HG02588 (cell line): Measurements from ENCODE around the gene ANP32E.
A peak's percentile ranks its signal among the peaks of the same experiment; 100 is the strongest.
"Not testable (repeated sequence)": the region's sequence is repeated elsewhere in the genome, so short reads cannot be mapped to it uniquely, and the experiment has no call there.

Experiments
- ATAC-seq: cut with Tn5 transposase; IDR thresholded peaks from one replicate; pipeline ENCODE4 v1.9.1; 2021; ENCODE audit warnings: mild to moderate bottlenecking, moderate library complexity; ENCODE audit not compliant: unreplicated experiment

The ANP32E gene

DNA sequence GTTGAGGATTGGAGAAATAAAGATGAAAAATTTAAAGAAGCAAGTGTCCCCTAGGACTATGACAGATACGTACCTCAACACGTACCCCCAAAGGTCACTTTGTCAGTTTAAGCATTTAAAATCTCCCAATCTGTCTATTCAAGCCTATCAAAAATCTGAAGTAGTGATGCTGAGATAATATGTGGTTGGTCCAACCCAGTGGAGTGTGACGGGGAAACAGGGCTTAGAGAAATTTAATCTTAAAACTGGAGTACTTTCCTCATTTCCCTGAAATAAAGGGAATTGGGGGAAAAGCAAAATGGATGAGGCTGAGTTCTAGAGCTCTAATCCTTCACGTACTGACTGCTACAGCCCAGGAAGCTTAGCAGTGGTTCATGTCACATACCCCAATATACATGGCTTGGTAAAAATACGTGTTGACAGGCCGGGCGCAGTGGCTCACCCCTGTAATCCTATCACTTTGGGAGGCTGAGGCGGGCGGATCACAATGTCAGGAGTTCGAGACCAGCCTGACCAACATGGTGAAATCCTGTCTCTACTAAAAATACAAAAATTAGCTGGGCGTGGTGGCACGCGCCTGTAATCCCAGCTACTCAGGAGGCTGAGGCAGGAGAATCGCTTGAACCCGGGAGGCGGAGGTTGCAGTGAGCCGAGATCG lies 21.7 kb downstream of the ANP32E start:
- not testable (repeated sequence) for ATAC-seq

DNA sequence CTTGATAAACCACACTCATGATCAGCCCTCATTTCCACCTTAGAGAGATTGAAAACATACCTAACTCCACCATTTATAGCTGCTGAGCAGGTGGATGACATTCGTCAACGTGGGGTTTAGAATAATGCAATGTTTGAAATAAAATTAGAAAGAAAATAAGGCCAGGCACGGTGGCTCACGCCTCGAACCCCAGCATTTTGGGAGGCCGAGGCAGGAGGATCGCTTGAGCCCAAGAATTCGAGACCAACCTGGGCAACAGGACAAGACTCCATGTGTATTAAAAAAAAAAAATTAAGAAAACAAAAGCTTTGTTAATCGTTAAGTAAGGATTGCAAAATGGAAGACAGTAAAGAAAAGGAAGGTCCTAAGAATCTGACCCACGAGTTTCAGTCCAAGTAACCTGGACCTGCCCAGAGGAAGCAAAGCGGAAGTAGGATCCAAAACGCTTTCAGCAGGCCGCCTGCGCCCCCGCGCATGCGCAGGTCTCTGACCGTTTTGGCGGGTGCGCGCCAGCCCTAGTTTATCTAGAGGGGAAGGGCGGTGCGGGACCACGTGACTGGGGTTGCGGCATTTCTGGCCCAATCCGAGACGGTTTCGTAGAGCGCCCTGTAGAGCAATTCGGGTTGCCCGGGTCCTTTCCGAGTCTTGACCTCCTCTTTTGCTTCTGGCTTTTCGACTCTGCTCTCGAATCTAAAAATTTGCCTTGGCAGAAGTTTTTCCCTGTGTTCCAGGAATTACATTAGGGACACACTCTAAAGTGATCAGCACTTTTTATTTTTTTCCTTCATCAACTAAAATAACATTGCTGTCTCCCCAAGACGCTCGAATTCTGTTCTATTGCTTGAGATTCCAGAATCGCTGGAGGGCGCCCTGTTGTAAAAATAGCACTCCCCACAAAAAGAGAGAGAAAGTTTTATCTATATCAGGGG lies 22.5 kb downstream of the ANP32E start:
- ATAC-seq: peak; percentile 89

DNA sequence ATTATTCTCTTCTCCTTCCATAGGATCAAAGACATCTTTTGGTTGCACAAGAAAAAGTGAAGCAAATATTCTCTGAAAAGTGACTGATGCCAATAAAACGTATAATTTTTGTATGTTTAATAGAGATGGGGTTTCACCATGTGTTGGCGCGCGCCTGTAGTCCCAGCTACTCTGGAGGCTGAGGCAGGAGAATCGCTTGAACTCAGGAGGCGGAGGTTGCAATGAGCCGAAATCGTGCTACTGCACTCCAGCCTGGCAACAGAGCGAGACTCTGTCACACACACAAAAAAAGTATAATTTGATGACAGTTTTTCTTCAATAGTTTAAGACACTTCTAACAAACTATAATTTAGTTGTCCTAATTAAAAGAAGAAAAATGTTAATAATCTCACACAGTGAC lies 23.8 kb downstream of the ANP32E start:
- ATAC-seq: no peak

DNA sequence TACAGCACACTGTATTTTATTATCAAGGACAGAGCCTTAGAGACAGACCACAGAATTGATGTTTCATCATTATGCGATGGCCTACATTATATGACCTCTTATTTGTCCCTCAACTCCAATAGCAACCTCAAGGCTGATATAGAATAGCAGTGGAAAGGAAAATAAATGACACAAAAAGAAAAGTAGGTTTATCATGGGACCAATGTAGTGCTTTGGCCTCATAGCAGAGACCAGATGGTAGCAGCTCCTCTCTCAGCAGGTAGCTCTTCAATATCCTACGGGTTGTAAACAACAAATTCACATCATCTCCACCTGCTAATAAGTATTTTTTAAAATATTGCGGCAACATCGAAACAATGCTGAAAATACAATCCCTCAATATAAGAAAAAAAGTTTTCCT lies 25.2 kb downstream of the ANP32E start:
- no peak for ATAC-seq

DNA sequence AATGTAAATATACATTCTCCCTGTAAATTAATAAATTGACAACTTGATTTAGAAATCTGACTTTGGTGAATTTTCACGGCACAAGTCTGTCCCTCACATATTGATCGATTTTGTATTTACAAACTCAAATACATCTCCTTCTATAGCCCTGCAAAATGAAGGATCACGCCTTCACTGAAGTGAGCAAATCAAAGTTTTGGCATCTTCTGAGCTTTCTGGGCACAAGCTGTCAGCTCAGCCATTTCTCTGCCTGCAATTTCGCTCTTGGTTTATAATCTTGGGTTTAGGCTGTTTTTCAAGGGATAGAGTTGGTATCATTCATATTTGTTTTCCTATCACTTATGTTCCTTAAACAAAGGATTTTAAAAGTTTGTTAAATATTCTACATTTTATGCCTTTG lies 25.8 kb downstream of the ANP32E start:
- ATAC-seq: no peak

DNA sequence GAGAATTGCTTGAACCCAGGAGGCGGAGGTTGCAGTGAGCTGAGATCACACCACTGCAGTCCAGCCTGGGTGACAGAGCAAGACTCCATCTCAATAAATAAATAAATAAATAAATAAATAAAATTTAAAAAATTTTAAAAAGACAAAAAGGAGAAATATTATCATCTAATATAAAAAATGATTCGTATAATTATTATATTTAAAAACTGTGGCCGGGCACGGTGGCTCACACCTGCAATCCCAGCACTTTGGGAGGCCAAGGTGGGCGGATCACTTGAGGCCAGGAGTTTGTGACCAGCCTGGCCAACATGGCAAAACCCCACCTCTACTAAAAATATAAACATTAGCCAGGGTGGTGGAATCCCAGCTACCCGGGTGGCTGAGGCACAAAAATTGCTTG lies 27.5 kb downstream of the ANP32E start:
- not testable (repeated sequence) for ATAC-seq

DNA sequence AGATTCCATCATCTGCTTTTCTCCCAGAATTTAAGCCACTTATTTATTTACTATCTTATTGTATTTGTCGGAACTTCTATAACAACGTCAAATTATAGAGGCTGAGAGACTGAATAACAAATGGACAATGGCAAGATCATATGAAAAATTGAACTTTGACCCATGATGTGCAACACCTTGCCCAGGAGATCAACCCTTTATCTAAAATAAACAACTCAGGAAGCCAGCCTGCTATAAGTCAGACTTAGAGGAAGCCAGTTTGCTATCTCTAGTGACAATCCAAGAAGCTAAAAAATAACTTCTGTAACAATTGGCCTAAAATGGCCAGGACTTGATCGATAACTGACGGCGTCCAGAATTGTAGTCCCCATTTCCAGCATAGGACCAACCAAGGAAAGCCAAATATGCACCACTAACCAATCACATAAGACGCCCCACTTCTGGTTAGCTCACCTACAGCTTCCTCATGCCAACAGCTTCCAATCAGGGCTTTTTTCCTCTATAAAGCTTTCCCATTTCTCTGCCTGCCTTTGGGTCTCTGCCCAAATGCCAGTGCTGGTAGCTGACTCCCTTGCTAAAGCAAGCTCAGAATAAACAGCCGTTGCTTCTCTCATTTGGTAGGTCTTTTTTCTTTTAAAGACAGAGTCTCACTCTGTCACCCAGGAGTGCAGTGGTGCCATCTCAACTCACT lies 28.5 kb downstream of the ANP32E start:
- no peak for ATAC-seq

DNA sequence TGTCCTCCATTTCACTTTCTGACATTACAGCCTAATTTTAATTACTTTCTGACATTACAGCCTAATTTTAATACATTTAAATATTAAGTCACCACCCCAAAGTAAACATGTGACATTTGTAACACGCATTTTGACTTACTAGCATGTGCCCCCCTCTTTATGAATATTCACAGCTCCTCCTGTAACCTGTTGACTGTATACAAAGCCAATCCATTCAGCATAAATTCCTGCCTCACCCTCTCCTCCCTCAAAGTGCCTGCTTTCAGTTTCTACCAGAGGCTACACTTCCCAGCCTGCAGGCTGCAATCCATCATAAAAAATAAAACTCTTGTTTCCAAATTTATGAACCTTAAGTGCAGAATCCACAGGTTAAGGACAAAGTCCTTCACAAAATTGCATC lies 39.5 kb downstream of the ANP32E start:
- ATAC-seq: no peak

DNA sequence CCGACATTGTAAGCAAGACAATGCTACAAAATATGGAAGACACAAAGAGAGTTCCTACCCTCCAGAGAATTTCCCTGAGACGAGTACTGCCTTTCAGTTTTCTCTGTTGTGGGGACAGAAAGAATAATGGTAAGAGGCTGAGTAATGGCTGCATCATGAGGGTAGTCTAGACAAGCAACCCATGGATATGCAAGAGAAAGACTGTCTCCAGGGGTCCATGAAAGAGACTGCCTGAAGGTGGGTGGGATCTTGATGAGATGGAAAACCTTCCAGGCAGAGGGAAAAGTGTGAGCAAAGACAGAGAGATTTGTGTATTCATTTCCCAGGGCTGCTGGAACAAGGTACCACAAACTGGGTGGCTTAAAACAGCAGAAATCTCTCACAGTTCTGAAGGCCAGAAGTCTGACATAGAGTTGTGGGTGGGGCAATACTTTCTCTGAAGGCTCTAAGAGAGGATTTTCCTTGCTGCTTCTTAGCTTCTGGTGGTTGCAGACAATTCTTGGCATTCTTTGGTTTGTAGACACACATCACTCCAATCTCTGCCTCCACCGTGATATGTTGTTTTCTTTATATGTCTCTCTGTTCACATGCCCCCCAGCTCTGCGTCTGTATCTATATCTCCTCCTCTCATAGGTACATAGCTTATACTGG lies 41.4 kb downstream of the ANP32E start:
- ATAC-seq: no peak

DNA sequence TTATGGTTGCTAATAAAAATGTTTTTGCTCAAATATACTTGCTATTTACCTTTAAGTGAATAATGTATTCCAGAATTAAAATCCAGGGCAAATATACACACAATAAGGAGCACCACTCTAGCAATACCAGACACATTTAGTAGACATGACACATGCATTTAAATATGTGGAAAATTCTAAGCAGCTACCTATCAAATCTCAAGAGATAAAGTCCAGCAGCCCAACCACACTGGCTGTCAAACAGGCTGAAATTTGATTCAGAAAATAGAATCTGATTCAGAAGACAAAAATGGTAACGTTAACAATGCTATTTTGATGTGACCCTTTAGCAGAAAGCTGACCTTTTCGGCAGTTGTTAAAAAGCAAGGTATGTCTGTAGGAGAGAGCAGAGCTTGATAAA lies 43.9 kb downstream of the ANP32E start:
- no peak for ATAC-seq

DNA sequence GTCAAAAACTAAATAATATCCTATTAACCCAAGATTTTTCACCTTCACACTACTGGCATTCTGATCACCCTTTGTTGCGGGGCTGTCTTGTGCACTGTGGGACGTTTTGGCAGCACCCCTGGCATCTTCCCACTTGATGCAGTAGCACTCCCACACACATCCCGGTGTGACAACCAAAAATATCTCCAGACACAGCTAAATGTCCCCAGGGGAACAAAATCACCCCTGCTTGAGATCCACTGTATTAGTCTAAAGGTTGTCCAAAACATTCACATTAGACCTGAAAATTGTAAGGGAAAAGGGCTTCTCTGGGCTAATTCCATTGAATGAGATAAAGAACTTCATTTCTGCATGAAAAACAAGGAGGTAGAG lies 48.4 kb downstream of the ANP32E start:
- no peak for ATAC-seq

DNA sequence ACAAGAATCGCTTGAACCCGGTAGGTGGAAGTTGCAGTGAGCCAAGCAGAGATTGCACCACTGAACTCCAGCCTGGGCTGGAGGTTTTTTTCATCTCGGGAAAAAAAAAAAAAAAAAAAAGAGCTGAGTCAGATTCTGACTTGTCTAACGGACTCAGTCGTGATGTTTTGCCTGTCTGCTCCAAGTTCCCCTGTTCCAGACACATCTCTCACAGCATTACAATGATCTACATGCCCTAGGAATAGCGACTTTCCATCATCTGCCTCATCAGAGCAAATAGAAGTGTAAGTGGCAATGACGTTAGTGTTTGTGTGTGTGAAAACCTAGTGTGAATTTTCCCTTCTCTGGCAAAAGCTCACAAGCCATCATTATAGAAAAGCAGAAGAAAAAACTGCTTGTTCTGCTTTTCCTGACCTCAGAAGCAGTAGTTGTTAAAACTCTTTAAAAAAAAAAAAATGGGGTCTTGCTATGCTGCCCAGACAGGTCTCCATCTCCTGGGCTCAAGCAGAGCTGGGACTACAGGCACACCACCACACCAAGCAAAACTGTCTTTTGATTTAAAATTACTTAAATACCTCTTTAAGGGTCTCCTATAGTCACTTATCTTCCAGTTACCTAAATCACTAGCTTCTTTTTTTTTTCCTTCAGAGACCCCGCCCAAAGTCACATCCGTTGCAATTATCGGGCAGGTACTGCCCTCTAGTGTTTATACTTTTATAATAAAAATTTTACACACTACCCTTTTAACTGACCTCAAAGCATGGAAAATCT lies 48.9 kb downstream of the ANP32E start:
- no peak for ATAC-seq

DNA sequence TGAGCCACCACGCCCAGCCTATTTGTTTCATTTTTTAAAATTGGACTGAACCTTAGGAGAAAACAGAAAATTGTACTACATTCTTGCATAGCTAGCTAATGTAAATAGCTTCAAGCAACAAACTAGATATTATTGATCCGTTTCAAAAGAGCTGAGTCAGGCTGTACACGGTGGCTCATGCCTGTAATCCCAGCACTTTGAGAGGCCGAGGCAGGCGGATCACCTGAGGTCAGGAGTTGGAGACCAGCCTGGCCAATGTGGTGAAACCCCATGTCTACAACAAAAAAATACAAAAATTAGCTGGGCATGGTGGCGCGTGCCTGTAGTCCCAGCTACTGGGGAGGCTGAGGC lies 49.5 kb downstream of the ANP32E start:
- ATAC-seq: not testable (repeated sequence)

DNA sequence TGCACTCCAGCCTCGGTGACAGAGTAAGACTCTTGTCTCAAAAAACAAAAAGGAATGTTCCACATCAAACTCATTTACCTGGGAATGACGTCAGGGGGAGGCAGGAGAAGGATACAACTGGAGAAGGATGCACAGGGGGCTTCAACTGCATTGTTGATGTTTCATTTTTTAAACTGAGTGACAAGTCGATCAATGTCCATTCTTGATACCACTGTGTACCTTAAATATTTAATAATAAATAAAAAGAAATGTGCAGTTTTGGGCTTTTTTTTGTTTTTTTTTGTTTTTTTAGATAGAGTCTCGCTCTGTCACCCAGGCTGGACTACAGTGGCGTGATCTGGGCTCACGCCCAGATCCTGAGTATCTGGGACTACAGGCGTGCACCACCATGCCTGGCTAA lies 50.4 kb downstream of the ANP32E start:
- ATAC-seq: no peak

DNA sequence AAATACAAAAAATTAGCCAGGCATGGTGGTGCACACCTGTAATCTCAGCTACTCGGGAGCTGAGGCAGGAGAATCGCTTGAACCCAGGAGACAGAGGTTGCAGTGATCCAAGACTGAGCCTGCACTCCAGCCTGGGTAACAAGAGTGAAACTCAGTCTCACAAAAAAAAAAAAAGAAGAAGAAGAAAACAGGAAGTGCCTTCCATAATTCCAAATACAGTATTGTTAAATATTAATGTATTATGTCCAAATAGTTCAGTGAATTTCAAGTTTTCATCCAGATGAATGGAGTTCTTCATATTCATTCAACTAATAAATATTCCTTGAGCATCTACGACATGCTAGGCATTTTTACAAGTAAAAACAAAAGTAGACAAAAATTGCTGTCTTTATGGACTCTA lies 52.9 kb downstream of the ANP32E start:
- ATAC-seq: no peak

DNA sequence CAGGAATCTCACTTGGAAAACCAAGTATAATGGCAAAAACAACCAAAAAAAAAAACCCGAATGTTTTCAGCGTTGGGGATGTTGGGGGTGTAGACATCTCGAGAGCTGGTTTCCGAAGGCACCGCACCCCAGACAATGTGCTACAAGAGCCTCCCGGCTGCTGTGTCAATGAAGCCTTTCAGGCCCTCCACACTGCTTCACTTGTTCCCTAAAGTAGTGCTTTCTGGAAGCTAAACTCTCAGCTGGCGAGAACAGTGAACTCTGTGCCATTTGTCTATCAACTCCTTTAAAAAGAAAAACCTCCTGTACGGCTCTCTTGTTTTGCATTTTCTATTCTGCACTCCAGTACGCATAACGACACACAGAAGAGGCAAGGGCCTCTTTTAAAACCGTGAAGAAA lies 53.7 kb downstream of the ANP32E start:
- no peak for ATAC-seq

DNA sequence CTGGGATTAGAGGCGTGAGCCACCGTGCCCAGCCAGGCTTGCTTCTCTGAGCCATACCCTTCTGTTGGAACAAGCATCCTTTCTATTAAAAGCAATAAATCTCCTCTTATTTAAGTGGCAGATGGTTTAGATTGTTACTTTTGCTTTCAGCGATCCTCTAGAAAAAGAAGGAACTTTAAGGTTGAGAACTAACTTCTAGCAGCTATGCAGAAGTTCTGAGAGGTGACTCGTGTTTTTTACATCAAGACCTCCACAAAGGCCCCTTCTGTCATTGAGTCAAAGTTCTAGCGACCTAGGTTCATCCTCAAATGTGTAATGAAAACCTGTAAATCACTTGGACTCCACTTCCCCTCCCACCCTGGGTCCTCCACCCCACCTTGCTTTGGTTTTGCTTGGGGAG lies 55.4 kb downstream of the ANP32E start:
- ATAC-seq: no peak

DNA sequence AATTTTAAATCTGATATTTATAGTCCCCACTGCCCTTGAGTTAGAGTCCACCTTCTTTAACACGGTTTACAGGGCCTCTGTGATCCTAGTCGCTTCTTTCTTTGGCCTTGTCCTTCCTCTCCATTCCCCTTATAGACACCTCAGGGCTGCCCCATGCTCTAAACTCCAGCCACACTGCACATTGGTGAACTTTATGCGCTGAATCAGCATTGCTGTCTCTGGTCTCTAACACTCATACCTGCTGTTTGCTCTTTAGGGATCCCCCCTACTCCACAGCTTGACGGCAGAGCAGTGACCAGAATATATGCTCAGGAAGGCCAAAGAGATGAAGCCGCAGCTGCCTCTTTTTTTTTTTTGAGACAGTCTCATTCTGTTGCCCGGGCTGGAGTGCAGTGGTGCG lies 56.0 kb downstream of the ANP32E start:
- ATAC-seq: no peak

DNA sequence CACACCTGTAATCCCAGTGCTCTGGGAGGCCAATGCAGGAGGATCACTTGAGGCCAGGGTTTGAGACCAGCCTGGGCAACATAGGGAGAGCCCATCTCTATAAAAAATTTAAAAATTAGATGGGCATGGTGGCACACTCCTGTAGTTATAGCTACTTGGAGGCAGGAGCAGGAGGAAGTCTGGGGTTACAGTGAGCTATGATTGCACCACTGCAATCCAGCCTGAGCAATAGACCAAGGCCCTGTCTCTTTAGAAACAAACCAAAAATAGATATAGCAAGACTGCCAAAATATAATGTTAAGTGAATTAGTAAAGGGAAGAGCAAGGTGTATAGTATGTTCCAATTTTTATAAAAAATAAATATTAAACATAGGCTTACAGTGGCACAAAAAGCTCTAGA lies 57.4 kb downstream of the ANP32E start:
- no peak for ATAC-seq

DNA sequence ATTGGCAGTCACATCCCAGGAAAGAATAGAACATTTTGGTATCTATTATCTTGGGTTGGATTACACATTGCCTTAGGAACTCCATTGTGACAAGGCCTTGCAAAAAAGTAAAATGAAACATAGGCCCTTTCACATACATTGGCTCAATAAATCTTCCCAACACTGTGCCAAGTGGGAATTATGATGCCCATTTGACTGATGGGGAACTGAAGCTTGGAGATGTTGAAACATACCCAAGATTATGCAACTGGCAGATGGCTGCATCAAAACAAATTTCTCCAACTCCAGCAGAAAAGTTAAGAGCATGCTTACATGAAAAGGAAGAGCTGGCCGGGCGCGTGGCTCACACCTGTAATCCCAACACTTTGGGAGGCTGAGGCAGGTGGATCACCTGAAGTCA lies 59.3 kb downstream of the ANP32E start:
- ATAC-seq: no peak

DNA sequence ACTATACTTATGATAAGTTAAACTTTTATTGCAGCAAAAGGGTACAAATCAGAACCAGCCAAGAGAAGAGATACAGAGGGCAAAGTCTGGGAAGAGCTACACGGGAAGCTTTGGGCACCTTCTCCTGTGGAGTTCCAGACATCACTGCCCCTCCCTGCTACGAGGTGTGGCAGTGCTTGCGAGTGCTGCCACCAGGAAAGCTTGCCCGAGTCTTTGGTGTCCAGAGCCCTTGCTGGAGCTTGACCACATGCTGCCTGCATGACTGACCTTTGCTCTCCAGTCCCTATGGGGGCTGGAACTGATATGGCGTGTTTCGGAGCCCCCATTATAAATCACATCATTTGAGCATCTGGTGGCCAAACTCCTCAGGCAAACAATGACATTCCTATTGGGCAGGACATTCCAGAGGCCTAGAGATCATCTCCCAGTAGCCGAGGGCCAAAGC lies 62.7 kb downstream of the ANP32E start:
- no peak for ATAC-seq
